GM21381 (cell line): ENCODE measurements around the gene TBC1D19.

Experiments
- ATAC-seq: cut with Tn5 transposase; IDR thresholded peaks from one replicate; pipeline ENCODE4 v1.9.1; 2021; ENCODE audit warnings: mild to moderate bottlenecking, moderate library complexity; ENCODE audit not compliant: unreplicated experiment

The TBC1D19 gene

GRCh38 chr4:26772096-26772873, 188.4 kb downstream of the TBC1D19 start:
- no peak for ATAC-seq

GRCh38 chr4:26779224-26779623, 195.3 kb downstream of the TBC1D19 start:
- ATAC-seq: no peak

- no peak for ATAC-seq
Observed at GRCh38 chr4:26779674-26780073, 195.8 kb downstream of the TBC1D19 start.

- peak; percentile 85 for ATAC-seq
Observed at GRCh38 chr4:26780539-26780938, 196.7 kb downstream of the TBC1D19 start.

- ATAC-seq: no peak
Observed at GRCh38 chr4:26782168-26782829, 198.4 kb downstream of the TBC1D19 start.

GRCh38 chr4:26782830-26783202, 198.9 kb downstream of the TBC1D19 start:
- no peak for ATAC-seq

GRCh38 chr4:26784207-26784865, 200.5 kb downstream of the TBC1D19 start:
- ATAC-seq: no peak

GRCh38 chr4:26785312-26785711, 201.4 kb downstream of the TBC1D19 start:
- ATAC-seq: no peak

- no peak for ATAC-seq
Observed at GRCh38 chr4:26785810-26786209, 201.9 kb downstream of the TBC1D19 start.

GRCh38 chr4:26786916-26787315, 203.0 kb downstream of the TBC1D19 start:
- ATAC-seq: no peak

GRCh38 chr4:26787461-26788340, 203.8 kb downstream of the TBC1D19 start:
- ATAC-seq: no peak

- ATAC-seq: no peak
Observed at GRCh38 chr4:26788341-26788733, 204.5 kb downstream of the TBC1D19 start.

GRCh38 chr4:26789208-26789607, 205.3 kb downstream of the TBC1D19 start:
- ATAC-seq: no peak

- no peak for ATAC-seq
Observed at GRCh38 chr4:26791346-26791745, 207.5 kb downstream of the TBC1D19 start.

- ATAC-seq: no peak
Observed at GRCh38 chr4:26792639-26793038, 208.8 kb downstream of the TBC1D19 start.

- no peak for ATAC-seq
Observed at GRCh38 chr4:26793735-26794134, 209.9 kb downstream of the TBC1D19 start.

- ATAC-seq: no peak
Observed at GRCh38 chr4:26796081-26796480, 212.2 kb downstream of the TBC1D19 start.

- no peak for ATAC-seq
Observed at GRCh38 chr4:26802790-26803189, 218.9 kb downstream of the TBC1D19 start.

GRCh38 chr4:26803211-26803861, 219.5 kb downstream of the TBC1D19 start:
- no peak for ATAC-seq

- no peak for ATAC-seq
Observed at GRCh38 chr4:26804451-26804850, 220.6 kb downstream of the TBC1D19 start.
